A549 (cell line): ENCODE data around the gene RAP1B. TPM values are rescaled to one million over a fixed set of nuclear protein-coding genes. Genes with fewer than 3 reads are reported as not detected.

Experiments used
- ATAC-seq, 2 experiments: fragments of 200-7000 bp in 1 of 2; fragments of >200 bp in 1 of 2; cut with Nextera tagmentation in 1 of 2; cut with Tn5 transposase in 1 of 2; 3 replicates each; pipeline versions ENCODE4 v1.8.0 to v1.9.1; 2018 to 2020; ENCODE audit warnings: mild to moderate bottlenecking in 1 of 2, moderate library complexity in 1 of 2
- CTCF ChIA-PET: fragments of 300-600 bp; sonication (Branson Sonifier 250); formaldehyde crosslinking; extraction: SDS; loops from one replicate; lab custom pipeline; 2021; ENCODE audit warnings: antibody characterized with exemption, inconsistent platforms; lab: Yijun Ruan, JAX
- POLR2A ChIA-PET: fragments of 350-600 bp; formaldehyde crosslinking; extraction: SDS; loops from one replicate; lab custom pipeline; 2021; ENCODE audit warnings: antibody characterized with exemption, inconsistent platforms; lab: Yijun Ruan, JAX
- DNase-seq, 2 experiments: peaks; one replicate each; pipeline versions ENCODE4 v3.0.0 to v3.0.0-alpha.2; 2011 to 2016; ENCODE audit warnings: low read depth in 1 of 2, low spot score in 1 of 2
- FAIRE-seq: peaks from 2 replicates; lab custom pipeline; 2011; peaks lifted over from hg19 to GRCh38; lab: Jason Lieb, UNC
- H3K27ac ChIP-seq, 2 experiments: fragments of >200 bp; sonication (Bioruptor Twin); formaldehyde crosslinking; 3 replicates each; pipeline ENCODE4 v1.5.1; 2016 to 2017
- H3K4me1 ChIP-seq: fragments of >200 bp; sonication (Bioruptor Twin); formaldehyde crosslinking; 3 replicates; pipeline ENCODE4 v1.6.1; 2016
- H3K4me2 ChIP-seq: fragments of >200 bp; sonication (Bioruptor Twin); formaldehyde crosslinking; 3 replicates; pipeline ENCODE4 v1.6.1; 2016
- H3K4me3 ChIP-seq: fragments of >200 bp; sonication (Bioruptor Twin); formaldehyde crosslinking; 3 replicates; pipeline ENCODE4 v1.5.1; 2016
- H3K9me3 ChIP-seq: fragments of >200 bp; sonication (Bioruptor Twin); formaldehyde crosslinking; 3 replicates; pipeline ENCODE4 v1.6.1; 2016
- CBX8 ChIP-seq: fragments of 200-600 bp; sonication (generic); IDR thresholded peaks from 2 replicates; pipeline ENCODE4 v1.6.1; 2016
- FOSL2 ChIP-seq, 2 experiments: fragments of 450-650 bp in 1 of 2; fragments of >200 bp in 1 of 2; sonication (Bioruptor Twin) in 1 of 2; formaldehyde crosslinking; IDR thresholded peaks; 2 replicates each; pipeline versions ENCODE4 v1.5.0 to v1.6.1; 2016 to 2020; ENCODE audit warnings: mild to moderate bottlenecking in 1 of 2, moderate library complexity in 1 of 2
- HOXA7 ChIP-seq: fragments of 250-450 bp; sonication (Bioruptor Pico); IDR thresholded peaks from 2 replicates; pipeline ENCODE4 v1.5.0; 2020; ENCODE audit warnings: mild to moderate bottlenecking, moderate library complexity
- HOXB13 ChIP-seq: fragments of 250-450 bp; sonication (Bioruptor Pico); IDR thresholded peaks from 2 replicates; pipeline ENCODE4 v1.5.0; 2020; ENCODE audit warnings: low read depth, mild to moderate bottlenecking, moderate library complexity
- JUN ChIP-seq, 2 experiments: fragments of >200 bp; sonication (Bioruptor Twin); formaldehyde crosslinking; IDR thresholded peaks; 2 replicates in 1 of 2; 3 replicates in 1 of 2; pipeline ENCODE4 v1.6.1; 2016 to 2017
- JUNB ChIP-seq: fragments of >200 bp; sonication (Bioruptor Twin); formaldehyde crosslinking; IDR thresholded peaks from 2 replicates; pipeline ENCODE4 v1.6.1; 2016
- KDM5A ChIP-seq: fragments of 200-600 bp; sonication (generic); IDR thresholded peaks from 2 replicates; pipeline ENCODE4 v1.6.1; 2016; ENCODE audit warnings: antibody characterized with exemption, mild to moderate bottlenecking
- MAFK ChIP-seq: fragments of 450-650 bp; IDR thresholded peaks from 2 replicates; pipeline ENCODE4 v1.6.1; 2014; ENCODE audit not compliant: partially characterized antibody
- NPAS2 ChIP-seq: fragments of 250-450 bp; sonication (Bioruptor Pico); IDR thresholded peaks from 2 replicates; pipeline ENCODE4 v1.8.0; 2022; ENCODE audit warnings: mild to moderate bottlenecking, moderate library complexity, borderline replicate concordance
- RFX5 ChIP-seq: fragments of 450-650 bp; IDR thresholded peaks from 2 replicates; pipeline ENCODE4 v1.7.1; 2014; ENCODE audit warnings: antibody characterized with exemption, mild to moderate bottlenecking, moderate library complexity
- TFCP2L1 ChIP-seq: fragments of 250-450 bp; sonication (Bioruptor Pico); IDR thresholded peaks from 2 replicates; pipeline ENCODE4 v1.5.0; 2021; ENCODE audit warnings: mild to moderate bottlenecking
- TP53 ChIP-seq: fragments of 250-450 bp; sonication (Bioruptor Pico); IDR thresholded peaks from 2 replicates; pipeline ENCODE4 v1.5.0; 2021; ENCODE audit warnings: mild to moderate bottlenecking, moderate library complexity
- WGBS: methylation state at CpG from one replicate; pipeline ENCODE4 v1.1.6; 2017; ENCODE audit errors: missing lambda C conversion rate; 5-methylcytosine and 5-hydroxymethylcytosine counted together
- polyA plus RNA-seq, 4 experiments: library from polyadenylated mRNA; depleted of rRNA in 3 of 4; stranded (reverse); fragments of >200 nt; fragmentation: RNase III in 1 of 4; extraction: RNeasy Plus Mini Kit Qiagen cat#74134 plus additional on column Dnase treatment in 1 of 4; gene quantifications; 2 replicates in 3 of 4; 3 replicates in 1 of 4; pipeline ENCODE4 v1.2.3, GENCODE V29; 2011 to 2017
- TF ChIP-seq, protein P1 (sequence below): IDR thresholded peaks from 2 replicates; pipeline ENCODE4 v1.6.1; 2012
- TF ChIP-seq, protein P2 (sequence below): fragments of 150-350 bp; IDR thresholded peaks from 2 replicates; pipeline ENCODE4 v1.6.1; 2014; ENCODE audit warnings: low read depth, mild to moderate bottlenecking, low read length
- TF ChIP-seq, protein P3 (sequence below): fragments of >200 bp; sonication (Bioruptor Twin); formaldehyde crosslinking; IDR thresholded peaks from 2 replicates; pipeline ENCODE4 v1.6.1; 2016
- TF ChIP-seq, protein P4 (sequence below): fragments of 250-450 bp; sonication (Bioruptor Pico); IDR thresholded peaks from 2 replicates; pipeline ENCODE4 v1.5.0; 2020; ENCODE audit warnings: low read depth, mild to moderate bottlenecking, moderate library complexity
- TF ChIP-seq, protein P5 (sequence below): fragments of >200 bp; sonication (Bioruptor Twin); formaldehyde crosslinking; IDR thresholded peaks from 3 replicates; pipeline ENCODE4 v1.6.1; 2016

The RAP1B gene
- polyA plus RNA-seq, 2 of the 4 experiments (the other 2 are of a cell fraction): 196 to 305 TPM

DNA sequence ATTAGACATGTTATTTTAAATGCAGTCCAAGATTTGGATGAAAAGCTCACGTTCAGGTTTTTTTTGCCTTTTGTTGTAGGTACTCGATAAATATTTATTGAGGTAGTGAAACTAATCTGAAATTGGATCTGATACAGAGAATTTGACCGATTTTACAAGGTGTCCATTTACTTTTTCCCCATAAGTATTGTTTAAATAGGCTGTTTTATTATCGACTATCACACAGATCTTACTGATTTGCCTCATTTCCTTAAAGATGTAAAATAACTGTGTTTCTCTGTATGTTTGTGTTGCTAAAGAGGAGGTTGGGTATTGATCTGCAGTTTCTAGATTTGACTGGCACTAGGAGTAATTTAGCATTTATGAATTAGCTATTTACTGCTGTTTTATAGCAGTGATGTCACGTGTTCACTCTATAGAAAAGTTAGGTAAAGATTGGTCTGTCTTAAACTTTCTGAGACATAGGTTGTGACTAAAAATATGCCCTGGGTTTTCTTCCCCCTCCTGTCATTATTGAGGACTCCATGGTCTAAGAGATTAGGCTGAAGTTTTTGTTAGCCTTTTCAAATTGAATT lies 3.5 kb downstream of the RAP1B start:
- H3K4me3 ChIP-seq: no peak overlapping the region
- TF ChIP-seq RFX5 (no peak), KDM5A (no peak)
- peaks cover 56% of the 10 kb centered on the region for H3K4me1 ChIP-seq
- ChIA-PET CTCF (interaction anchor here (1.2 to 1.8 kb wide), 2 partner anchors 10 to 255 kb away, joined by 4 read pairs; no protein-coding TSS in a partner anchor), POLR2A (no interaction called here)
- peak overlapping the region; percentile 96 for H3K4me2 ChIP-seq
- H3K9me3 ChIP-seq: no peaks in the 10 kb centered on the region
- no peak overlapping the region for H3K27ac ChIP-seq
- DNase-seq: no peak
- WGBS: 67% methylated on average over 5 of the region's 5 CpGs
- FAIRE-seq: no peak
- no peak for ATAC-seq

DNA sequence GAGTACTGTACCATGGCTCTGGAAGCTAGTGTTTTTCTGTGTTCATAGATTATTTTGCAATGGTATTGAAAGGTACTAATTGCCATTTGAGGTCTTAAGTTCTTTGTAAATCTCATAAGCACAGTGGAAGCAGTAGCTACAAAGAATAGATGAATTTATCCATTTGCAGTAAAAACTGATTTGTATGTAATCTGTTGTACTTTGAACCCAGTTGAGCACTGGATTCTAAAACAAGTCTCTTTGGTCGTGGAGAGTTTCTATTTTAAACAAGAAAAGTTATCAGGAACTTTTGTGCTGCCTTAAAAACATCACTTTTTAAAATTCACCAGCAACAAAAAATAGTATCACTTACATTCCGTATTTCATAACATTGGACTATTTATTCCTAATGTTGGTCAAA lies 4.1 kb downstream of the RAP1B start:
- ChIA-PET CTCF (no interaction called here), POLR2A (no interaction called here)
- DNase-seq: no peak
- 56% methylated on average over 2 of the region's 2 CpGs for WGBS
- Histone ChIP-seq H3K4me1 (peaks cover 56% of the 10 kb centered on the region), H3K4me3 (no peak overlapping the region), H3K27ac (no peak overlapping the region), H3K9me3 (no peaks in the 10 kb centered on the region), H3K4me2 (peak overlapping the region; percentile 96)
- no peak for FAIRE-seq
- no peak for ATAC-seq
- TF ChIP-seq NPAS2 (CRISPR knock-in tag): no peak
- TF ChIP-seq, protein P1, sequence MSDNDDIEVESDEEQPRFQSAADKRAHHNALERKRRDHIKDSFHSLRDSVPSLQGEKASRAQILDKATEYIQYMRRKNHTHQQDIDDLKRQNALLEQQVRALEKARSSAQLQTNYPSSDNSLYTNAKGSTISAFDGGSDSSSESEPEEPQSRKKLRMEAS: no peak
- TF ChIP-seq HOXA7: no peak
- TF ChIP-seq, protein P2, sequence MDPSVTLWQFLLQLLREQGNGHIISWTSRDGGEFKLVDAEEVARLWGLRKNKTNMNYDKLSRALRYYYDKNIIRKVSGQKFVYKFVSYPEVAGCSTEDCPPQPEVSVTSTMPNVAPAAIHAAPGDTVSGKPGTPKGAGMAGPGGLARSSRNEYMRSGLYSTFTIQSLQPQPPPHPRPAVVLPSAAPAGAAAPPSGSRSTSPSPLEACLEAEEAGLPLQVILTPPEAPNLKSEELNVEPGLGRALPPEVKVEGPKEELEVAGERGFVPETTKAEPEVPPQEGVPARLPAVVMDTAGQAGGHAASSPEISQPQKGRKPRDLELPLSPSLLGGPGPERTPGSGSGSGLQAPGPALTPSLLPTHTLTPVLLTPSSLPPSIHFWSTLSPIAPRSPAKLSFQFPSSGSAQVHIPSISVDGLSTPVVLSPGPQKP: no peak

DNA sequence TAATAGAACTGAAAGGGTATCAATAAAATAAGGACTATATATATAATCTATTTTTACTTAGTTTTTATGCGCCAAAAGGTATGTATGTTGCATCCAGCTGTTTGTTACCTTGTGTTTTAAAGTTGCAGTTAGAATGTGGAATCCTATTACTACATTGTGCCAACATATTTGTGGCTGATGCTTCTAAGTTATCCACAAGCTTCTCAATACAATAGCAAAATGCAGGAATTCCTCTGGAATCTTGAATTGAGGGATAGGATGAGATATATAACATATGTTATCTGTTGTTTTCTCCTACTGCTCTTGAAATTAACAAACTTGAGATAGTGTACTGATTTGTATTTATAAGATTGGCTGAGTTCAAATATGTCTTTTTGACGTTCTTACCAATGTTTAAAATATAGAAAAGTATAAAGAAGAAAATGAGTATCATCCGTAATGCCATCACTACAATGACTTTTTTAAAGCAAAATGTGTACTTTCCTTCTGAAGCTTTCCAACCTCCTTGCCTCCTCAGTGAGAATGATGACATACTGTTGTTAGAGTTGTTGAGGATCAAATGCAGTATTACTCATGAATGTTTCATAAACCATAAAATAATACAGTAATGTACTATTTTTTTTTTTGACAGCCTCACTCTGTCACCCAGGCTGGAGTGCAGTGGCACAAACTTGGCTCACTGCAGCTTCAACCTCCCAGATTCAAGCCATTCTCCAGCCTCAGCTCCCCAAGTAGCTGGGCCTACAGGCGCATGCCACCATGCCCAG lies 6.6 kb downstream of the RAP1B start:
- H3K4me3 ChIP-seq: no peak overlapping the region
- TF ChIP-seq, protein P3, sequence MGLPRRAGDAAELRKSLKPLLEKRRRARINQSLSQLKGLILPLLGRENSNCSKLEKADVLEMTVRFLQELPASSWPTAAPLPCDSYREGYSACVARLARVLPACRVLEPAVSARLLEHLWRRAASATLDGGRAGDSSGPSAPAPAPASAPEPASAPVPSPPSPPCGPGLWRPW: no peak
- TF ChIP-seq FOSL2 (IDR thresholded peaks at IDR 0.05): no peak
- TF ChIP-seq FOSL2 (CRISPR knock-in tag; IDR thresholded peaks at IDR 0.05): no peak
- TF ChIP-seq HOXA7: no peak
- TF ChIP-seq CBX8: no peak
- TF ChIP-seq JUN (IDR thresholded peaks at IDR 0.05): no peak
- no peak for TF ChIP-seq MAFK
- TF ChIP-seq, protein P4, sequence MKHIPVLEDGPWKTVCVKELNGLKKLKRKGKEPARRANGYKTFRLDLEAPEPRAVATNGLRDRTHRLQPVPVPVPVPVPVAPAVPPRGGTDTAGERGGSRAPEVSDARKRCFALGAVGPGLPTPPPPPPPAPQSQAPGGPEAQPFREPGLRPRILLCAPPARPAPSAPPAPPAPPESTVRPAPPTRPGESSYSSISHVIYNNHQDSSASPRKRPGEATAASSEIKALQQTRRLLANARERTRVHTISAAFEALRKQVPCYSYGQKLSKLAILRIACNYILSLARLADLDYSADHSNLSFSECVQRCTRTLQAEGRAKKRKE (CRISPR knock-in tag): no peak
- no peak for TF ChIP-seq TFCP2L1
- no peak overlapping the region for H3K27ac ChIP-seq
- FAIRE-seq (no peak), ATAC-seq (no peak), DNase-seq (no peak)
- 86% methylated on average over 4 of the region's 4 CpGs for WGBS
- no peaks in the 10 kb centered on the region for H3K9me3 ChIP-seq
- no peak overlapping the region for H3K4me2 ChIP-seq
- CTCF ChIA-PET: interaction anchor here (0.6 to 2.2 kb wide), 5 partner anchors 8 to 1315 kb away, joined by 3 to 8 read pairs (median 4); no protein-coding TSS in a partner anchor
- peaks cover 79% of the 10 kb centered on the region for H3K4me1 ChIP-seq
- POLR2A ChIA-PET: no interaction called here

DNA sequence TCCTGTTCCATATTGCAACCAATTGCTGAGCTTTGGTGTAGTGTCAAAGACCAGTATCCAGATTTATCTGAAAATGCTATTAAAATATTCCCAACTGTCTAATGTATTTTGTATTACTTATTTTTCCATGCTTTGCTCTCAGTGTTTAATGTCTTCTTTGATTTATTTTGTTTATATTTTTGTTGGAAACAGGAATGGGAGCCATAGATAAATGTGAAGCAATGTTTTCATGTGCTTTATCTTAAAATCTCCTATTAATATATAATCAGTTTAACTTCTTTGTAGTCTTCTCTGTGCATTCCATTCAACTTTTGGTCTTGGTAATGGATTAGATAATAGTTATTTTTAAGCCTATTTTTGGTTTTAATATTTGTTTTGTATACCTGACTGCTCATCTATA lies 8.8 kb downstream of the RAP1B start:
- Histone ChIP-seq H3K9me3 (no peaks in the 10 kb centered on the region), H3K27ac (no peak overlapping the region), H3K4me2 (peak overlapping the region; percentile 15; the same call in 2 of the 3 replicates)
- CTCF ChIA-PET: interaction anchor here (1.6 kb wide), 1 partner anchor 260 kb away, joined by 4 read pairs; no protein-coding TSS in a partner anchor
- no peak for DNase-seq
- POLR2A ChIA-PET: no interaction called here
- TF ChIP-seq HOXB13 (CRISPR knock-in tag): no peak
- no peak for TF ChIP-seq JUN (IDR thresholded peaks at IDR 0.05)
- TF ChIP-seq TP53 (CRISPR knock-in tag): no peak
- TF ChIP-seq JUNB: no peak
- TF ChIP-seq, protein P4 (CRISPR knock-in tag): no peak
- no peak for TF ChIP-seq TFCP2L1
- TF ChIP-seq, protein P5, sequence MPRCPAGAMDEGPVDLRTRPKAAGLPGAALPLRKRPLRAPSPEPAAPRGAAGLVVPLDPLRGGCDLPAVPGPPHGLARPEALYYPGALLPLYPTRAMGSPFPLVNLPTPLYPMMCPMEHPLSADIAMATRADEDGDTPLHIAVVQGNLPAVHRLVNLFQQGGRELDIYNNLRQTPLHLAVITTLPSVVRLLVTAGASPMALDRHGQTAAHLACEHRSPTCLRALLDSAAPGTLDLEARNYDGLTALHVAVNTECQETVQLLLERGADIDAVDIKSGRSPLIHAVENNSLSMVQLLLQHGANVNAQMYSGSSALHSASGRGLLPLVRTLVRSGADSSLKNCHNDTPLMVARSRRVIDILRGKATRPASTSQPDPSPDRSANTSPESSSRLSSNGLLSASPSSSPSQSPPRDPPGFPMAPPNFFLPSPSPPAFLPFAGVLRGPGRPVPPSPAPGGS: no peak
- TF ChIP-seq, all 56 proteins: peak for 0
- FAIRE-seq (no peak), ATAC-seq (no peak)
- Histone ChIP-seq H3K4me1 (peaks cover 62% of the 10 kb centered on the region; the same call in 2 of the 3 replicates), H3K4me3 (no peak overlapping the region)
